Gastroesophageal sphincter (tissue), 3 donors: ENCODE measurements around the gene LRRFIP2.

Source experiments
- EP300 ChIP-seq: sonication (generic); formaldehyde crosslinking; IDR thresholded peaks from one replicate; pipeline ENCODE4 v1.6.1; 2017; ENCODE audit warnings: antibody characterized with exemption, mild to moderate bottlenecking
- POLR2A ChIP-seq, 2 donors: fragments of 450-650 bp; IDR thresholded peaks; one replicate each; pipeline ENCODE4 v1.6.1; 2017; ENCODE audit warnings: antibody characterized with exemption in 2 of 2, mild to moderate bottlenecking in 2 of 2, moderate library complexity in 1 of 2
- POLR2AphosphoS5 ChIP-seq: sonication (generic); formaldehyde crosslinking; IDR thresholded peaks from one replicate; pipeline ENCODE4 v1.6.1; 2017; ENCODE audit warnings: antibody characterized with exemption
- TF ChIP-seq, protein P1 (sequence below), 4 experiments: fragments of 200-600 bp in 2 of 4; fragments of 450-650 bp in 2 of 4; sonication (generic) in 1 of 4; IDR thresholded peaks; one replicate each; pipeline ENCODE4 v1.5.1; 2017 to 2019; ENCODE audit warnings: antibody characterized with exemption in 4 of 4, mild to moderate bottlenecking in 2 of 4, moderate library complexity in 2 of 4

GRCh38 chr3:37138816-37139215, 35.6 kb downstream of the LRRFIP2 start:
- TF ChIP-seq, protein P1, sequence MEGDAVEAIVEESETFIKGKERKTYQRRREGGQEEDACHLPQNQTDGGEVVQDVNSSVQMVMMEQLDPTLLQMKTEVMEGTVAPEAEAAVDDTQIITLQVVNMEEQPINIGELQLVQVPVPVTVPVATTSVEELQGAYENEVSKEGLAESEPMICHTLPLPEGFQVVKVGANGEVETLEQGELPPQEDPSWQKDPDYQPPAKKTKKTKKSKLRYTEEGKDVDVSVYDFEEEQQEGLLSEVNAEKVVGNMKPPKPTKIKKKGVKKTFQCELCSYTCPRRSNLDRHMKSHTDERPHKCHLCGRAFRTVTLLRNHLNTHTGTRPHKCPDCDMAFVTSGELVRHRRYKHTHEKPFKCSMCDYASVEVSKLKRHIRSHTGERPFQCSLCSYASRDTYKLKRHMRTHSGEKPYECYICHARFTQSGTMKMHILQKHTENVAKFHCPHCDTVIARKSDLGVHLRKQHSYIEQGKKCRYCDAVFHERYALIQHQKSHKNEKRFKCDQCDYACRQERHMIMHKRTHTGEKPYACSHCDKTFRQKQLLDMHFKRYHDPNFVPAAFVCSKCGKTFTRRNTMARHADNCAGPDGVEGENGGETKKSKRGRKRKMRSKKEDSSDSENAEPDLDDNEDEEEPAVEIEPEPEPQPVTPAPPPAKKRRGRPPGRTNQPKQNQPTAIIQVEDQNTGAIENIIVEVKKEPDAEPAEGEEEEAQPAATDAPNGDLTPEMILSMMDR (IDR thresholded peaks at IDR 0.05) = no peak
- no peak for TF ChIP-seq EP300
- no peak for TF ChIP-seq POLR2A (IDR thresholded peaks at IDR 0.05)
- no peak for TF ChIP-seq POLR2AphosphoS5
